Panc1 (cell line): ENCODE measurements around the gene CEBPZOS. TPM values are rescaled to one million over a fixed set of nuclear protein-coding genes. Genes with fewer than 3 reads are reported as not detected.
"Not testable (repeated sequence)": the region's sequence is repeated elsewhere in the genome, so short reads cannot be mapped to it uniquely, and the experiment has no call there.

Experiments
- ATAC-seq: fragments of 200-7000 bp; cut with Tn5 transposase; 2 replicates; pipeline ENCODE4 v1.9.1; 2020; ENCODE audit warnings: mild to moderate bottlenecking, moderate library complexity
- BruUV-seq: library from RNA; stranded (reverse); fragments of 400-500 nt; replicated peaks from 2 replicates; lab custom pipeline; 2021; lab: Mats Ljungman, UMichigan
- CTCF ChIA-PET: fragments of 300-600 bp; sonication (Branson Sonifier 250); formaldehyde crosslinking; loops from one replicate; lab custom pipeline; 2022; ENCODE audit warnings: antibody characterized with exemption; lab: Charles Lee
- POLR2A ChIA-PET: fragments of 300-600 bp; sonication (Branson Sonifier 250); formaldehyde crosslinking; loops from one replicate; lab custom pipeline; 2022; ENCODE audit warnings: antibody characterized with exemption; lab: Charles Lee
- DNase-seq: peaks from one replicate; pipeline ENCODE4 v3.0.0-alpha.2; 2010; ENCODE audit warnings: low read depth, low spot score
- H3K27ac ChIP-seq: 2 replicates; pipeline ENCODE4 v1.5.1; 2011; ENCODE audit warnings: mild to moderate bottlenecking, low read length, inconsistent platforms
- H3K27me3 ChIP-seq: fragments of 200-500 bp; sonication (Bioruptor generic); 2 replicates; pipeline ENCODE4 v1.6.0; 2014; ENCODE audit warnings: low read length, inconsistent platforms; ENCODE audit not compliant: control insufficient read depth, insufficient read depth
- H3K36me3 ChIP-seq: fragments of 200-500 bp; sonication (Bioruptor generic); 2 replicates; pipeline ENCODE4 v1.5.1; 2014; ENCODE audit warnings: inconsistent platforms, mild to moderate bottlenecking, low read length, moderate library complexity; ENCODE audit not compliant: control insufficient read depth, insufficient read depth
- H3K4me1 ChIP-seq: 2 replicates; pipeline ENCODE4 v1.5.1; 2011; ENCODE audit warnings: inconsistent platforms, mild to moderate bottlenecking, low read length, moderate library complexity; ENCODE audit not compliant: control insufficient read depth, insufficient read depth
- H3K4me3 ChIP-seq, 2 experiments: 2 replicates each; pipeline ENCODE4 v1.5.1; 2011 to 2012; ENCODE audit warnings: low read depth in 2 of 2, low read length in 2 of 2, mild to moderate bottlenecking in 2 of 2, inconsistent platforms in 1 of 2, moderate library complexity in 1 of 2
- H3K9me3 ChIP-seq: fragments of 200-500 bp; sonication (Bioruptor generic); 2 replicates; pipeline ENCODE4 v1.5.1; 2014; ENCODE audit warnings: low read depth, mild to moderate bottlenecking, inconsistent platforms, low read length, moderate library complexity; ENCODE audit not compliant: control insufficient read depth, insufficient read depth
- POLR2AphosphoS5 ChIP-seq: IDR thresholded peaks from 2 replicates; pipeline ENCODE4 v1.6.1; 2012; ENCODE audit warnings: mild to moderate bottlenecking, low read depth, low read length, moderate library complexity
- SIN3A ChIP-seq: IDR thresholded peaks from 2 replicates; pipeline ENCODE4 v1.6.1; 2012; ENCODE audit warnings: low read depth, mild to moderate bottlenecking, low read length, moderate library complexity, borderline replicate concordance; ENCODE audit not compliant: insufficient read depth
- TCF7L2 ChIP-seq: IDR thresholded peaks from 2 replicates; pipeline ENCODE4 v1.6.1; 2011; ENCODE audit warnings: mild to moderate bottlenecking, low read depth, low read length, inconsistent platforms
- in situ Hi-C: cut with HindIII; loops from 2 replicates; pipeline ENCODE4 v1.10.0; 2016; ENCODE audit warnings: low sequenced_read_pairs, low pct_unique_long_range_greater_than_20kb
- intact Hi-C: fragments of 100-400 bp; cut with micrococcal nuclease; formaldehyde crosslinking; loops from one replicate; pipeline ENCODE4 v1.10.0; 2022; ENCODE audit not compliant: unreplicated experiment
- total RNA-seq: library from RNA; stranded (reverse); gene quantifications from one replicate; pipeline ENCODE4 v1.2.1, GENCODE V29; 2021; ENCODE audit not compliant: unreplicated experiment
- TF ChIP-seq, protein P1 (sequence below): fragments of 450-650 bp; IDR thresholded peaks from 2 replicates; pipeline ENCODE4 v1.5.1; 2017; ENCODE audit warnings: mild to moderate bottlenecking
- TF ChIP-seq, protein P2 (sequence below), 2 experiments: IDR thresholded peaks; 2 replicates each; pipeline ENCODE4 v1.6.1; 2011 to 2012; ENCODE audit warnings: low read depth in 2 of 2, control low read depth in 1 of 2, low read length in 1 of 2, mild to moderate bottlenecking in 1 of 2, moderate library complexity in 1 of 2; ENCODE audit not compliant: insufficient read depth in 1 of 2

CEBPZOS gene
- total RNA-seq, 1 experiment from 2014 or later, result 49.3 TPM

DNA sequence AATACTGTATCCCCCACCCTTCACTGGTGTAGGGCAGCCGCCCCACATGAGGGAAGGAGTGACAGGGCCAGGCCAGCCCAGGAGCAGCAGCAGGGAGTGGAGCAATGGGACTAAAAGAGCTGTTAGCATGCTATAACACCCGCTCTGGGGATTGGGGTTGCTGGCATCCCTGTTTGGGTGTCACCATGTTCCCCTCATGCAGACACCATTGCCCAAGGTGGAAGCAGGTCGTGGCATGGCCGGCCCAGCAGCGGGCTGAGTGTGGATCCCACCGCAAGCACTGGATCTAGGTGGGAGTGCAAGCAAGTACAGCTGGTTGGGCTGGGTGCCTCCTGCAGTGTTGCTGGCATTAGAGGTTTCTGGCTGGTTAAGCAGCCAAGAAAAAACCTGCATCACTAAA is 4.5 kb upstream of the CEBPZOS start:
- Histone ChIP-seq H3K36me3 (no peaks in the 10 kb centered on the region; the same call in 1 of the 2 replicates), H3K9me3 (no peaks in the 10 kb centered on the region), H3K4me1 (0 out of 2 replicates have a peak, but pooled peaks cover 4% of the 10 kb centered on the region), H3K27me3 (no peaks in the 10 kb centered on the region), H3K4me3 (no peak overlapping the region), H3K27ac (no peak overlapping the region)
- ATAC-seq (no peak), DNase-seq (no peak)
- ChIA-PET POLR2A (interaction anchor here (0.6 kb wide), 1 partner anchor 12 kb away, joined by 3 read pairs; no protein-coding TSS in a partner anchor), CTCF (interaction anchor here (0.7 kb wide), 1 partner anchor 132 kb away, joined by 5 read pairs; no protein-coding TSS in a partner anchor)
- intact Hi-C loops, result no loop called here
- in situ Hi-C loops, result no loop called here
- no peak for TF ChIP-seq TCF7L2
- TF ChIP-seq, protein P1, sequence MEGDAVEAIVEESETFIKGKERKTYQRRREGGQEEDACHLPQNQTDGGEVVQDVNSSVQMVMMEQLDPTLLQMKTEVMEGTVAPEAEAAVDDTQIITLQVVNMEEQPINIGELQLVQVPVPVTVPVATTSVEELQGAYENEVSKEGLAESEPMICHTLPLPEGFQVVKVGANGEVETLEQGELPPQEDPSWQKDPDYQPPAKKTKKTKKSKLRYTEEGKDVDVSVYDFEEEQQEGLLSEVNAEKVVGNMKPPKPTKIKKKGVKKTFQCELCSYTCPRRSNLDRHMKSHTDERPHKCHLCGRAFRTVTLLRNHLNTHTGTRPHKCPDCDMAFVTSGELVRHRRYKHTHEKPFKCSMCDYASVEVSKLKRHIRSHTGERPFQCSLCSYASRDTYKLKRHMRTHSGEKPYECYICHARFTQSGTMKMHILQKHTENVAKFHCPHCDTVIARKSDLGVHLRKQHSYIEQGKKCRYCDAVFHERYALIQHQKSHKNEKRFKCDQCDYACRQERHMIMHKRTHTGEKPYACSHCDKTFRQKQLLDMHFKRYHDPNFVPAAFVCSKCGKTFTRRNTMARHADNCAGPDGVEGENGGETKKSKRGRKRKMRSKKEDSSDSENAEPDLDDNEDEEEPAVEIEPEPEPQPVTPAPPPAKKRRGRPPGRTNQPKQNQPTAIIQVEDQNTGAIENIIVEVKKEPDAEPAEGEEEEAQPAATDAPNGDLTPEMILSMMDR, result no peak
- TF ChIP-seq POLR2AphosphoS5, result no peak
- no peak for TF ChIP-seq SIN3A
- TF ChIP-seq, protein P2, sequence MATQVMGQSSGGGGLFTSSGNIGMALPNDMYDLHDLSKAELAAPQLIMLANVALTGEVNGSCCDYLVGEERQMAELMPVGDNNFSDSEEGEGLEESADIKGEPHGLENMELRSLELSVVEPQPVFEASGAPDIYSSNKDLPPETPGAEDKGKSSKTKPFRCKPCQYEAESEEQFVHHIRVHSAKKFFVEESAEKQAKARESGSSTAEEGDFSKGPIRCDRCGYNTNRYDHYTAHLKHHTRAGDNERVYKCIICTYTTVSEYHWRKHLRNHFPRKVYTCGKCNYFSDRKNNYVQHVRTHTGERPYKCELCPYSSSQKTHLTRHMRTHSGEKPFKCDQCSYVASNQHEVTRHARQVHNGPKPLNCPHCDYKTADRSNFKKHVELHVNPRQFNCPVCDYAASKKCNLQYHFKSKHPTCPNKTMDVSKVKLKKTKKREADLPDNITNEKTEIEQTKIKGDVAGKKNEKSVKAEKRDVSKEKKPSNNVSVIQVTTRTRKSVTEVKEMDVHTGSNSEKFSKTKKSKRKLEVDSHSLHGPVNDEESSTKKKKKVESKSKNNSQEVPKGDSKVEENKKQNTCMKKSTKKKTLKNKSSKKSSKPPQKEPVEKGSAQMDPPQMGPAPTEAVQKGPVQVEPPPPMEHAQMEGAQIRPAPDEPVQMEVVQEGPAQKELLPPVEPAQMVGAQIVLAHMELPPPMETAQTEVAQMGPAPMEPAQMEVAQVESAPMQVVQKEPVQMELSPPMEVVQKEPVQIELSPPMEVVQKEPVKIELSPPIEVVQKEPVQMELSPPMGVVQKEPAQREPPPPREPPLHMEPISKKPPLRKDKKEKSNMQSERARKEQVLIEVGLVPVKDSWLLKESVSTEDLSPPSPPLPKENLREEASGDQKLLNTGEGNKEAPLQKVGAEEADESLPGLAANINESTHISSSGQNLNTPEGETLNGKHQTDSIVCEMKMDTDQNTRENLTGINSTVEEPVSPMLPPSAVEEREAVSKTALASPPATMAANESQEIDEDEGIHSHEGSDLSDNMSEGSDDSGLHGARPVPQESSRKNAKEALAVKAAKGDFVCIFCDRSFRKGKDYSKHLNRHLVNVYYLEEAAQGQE (IDR thresholded peaks at IDR 0.05; ENCODE audit: insufficient read depth in 1 of 2, low read depth in 2 of 2, low read length in 1 of 2), result no peak
- BruUV-seq, result no TSS peak

DNA sequence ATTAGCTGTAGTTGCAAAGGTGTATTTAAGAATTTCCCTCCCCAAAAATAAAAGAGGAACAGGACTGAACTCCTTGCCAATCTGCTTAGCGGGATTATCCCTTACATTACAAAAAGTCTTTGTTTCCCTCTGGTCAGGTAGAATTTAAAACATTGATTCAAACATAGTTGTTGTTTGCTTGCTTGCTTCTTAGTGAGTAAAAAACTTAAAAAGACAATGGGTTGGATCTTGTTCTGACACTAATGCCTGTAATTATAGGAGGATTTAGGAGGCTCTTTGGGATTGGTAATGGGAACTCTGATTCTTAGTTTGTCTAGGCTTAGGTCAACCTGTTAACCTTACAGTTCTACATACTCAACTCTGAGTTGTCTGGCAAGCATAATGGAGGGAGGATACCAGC is 3.7 kb upstream of the CEBPZOS start:
- BruUV-seq, result no TSS peak
- Histone ChIP-seq H3K27me3 (no peaks in the 10 kb centered on the region), H3K9me3 (no peaks in the 10 kb centered on the region), H3K27ac (no peak overlapping the region), H3K4me3 (no peak overlapping the region), H3K4me1 (0 out of 2 replicates have a peak, but pooled peaks cover 4% of the 10 kb centered on the region), H3K36me3 (no peaks in the 10 kb centered on the region; the same call in 1 of the 2 replicates)
- ATAC-seq, result no peak
- TF ChIP-seq POLR2AphosphoS5, result no peak
- TF ChIP-seq SIN3A, result no peak
- TF ChIP-seq, protein P2 (IDR thresholded peaks at IDR 0.05; ENCODE audit: insufficient read depth in 1 of 2, low read depth in 2 of 2, low read length in 1 of 2), result no peak
- no peak for TF ChIP-seq TCF7L2
- TF ChIP-seq, protein P1, result no peak
- ChIA-PET POLR2A (no interaction called here), CTCF (no interaction called here)
- DNase-seq, result no peak
- in situ Hi-C loops, result no loop called here
- intact Hi-C loops, result no loop called here

DNA sequence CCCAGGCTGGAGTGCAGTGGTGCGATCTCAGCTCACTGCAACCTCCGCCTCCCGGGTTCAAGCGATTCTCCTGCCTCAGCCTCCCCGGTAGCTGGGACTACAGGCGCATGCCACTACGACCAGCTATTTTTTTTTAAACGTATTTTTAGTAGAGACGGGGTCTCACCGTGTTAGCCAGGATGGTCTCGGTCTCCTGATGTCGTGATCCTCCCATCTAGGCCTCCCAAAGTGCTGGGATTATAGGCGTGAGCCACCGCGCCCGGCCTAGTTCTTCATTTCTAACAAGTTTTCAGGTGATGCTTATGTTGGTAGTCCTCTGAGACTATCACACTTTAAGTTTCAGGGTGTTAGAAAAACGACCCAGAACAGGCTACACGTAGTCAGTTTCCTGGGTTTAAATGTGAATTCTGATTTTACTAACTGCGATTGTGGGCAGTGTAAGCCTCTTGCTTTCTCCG is 405 bp upstream of the CEBPZOS start:
- Histone ChIP-seq H3K4me3 (peak overlapping the region; percentile 75 to 77), H3K27ac (peak overlapping the region; percentile 97)
- in situ Hi-C loops, BruUV-seq, POLR2A ChIA-PET, H3K27me3 ChIP-seq, H3K36me3 ChIP-seq, ATAC-seq, DNase-seq, H3K9me3 ChIP-seq, H3K4me1 ChIP-seq, CTCF ChIA-PET, intact Hi-C loops: not testable (repeated sequence)
